Skeletal muscle satellite cell (primary cell): ENCODE measurements around the gene RAB20.
A peak's percentile ranks its signal among the peaks of the same experiment; 100 is the strongest.

Experiments
- H3K27me3 ChIP-seq: 2 replicates; pipeline ENCODE4 v1.7.0; 2013; ENCODE audit warnings: low read length; ENCODE audit not compliant: control insufficient read depth, insufficient read depth
- H3K36me3 ChIP-seq: 2 replicates; pipeline ENCODE4 v1.7.0; 2013; ENCODE audit warnings: mild to moderate bottlenecking, control low read depth, low read length; ENCODE audit not compliant: insufficient read depth
- H3K4me1 ChIP-seq: 2 replicates; pipeline ENCODE4 v1.7.0; 2013; ENCODE audit warnings: low read length; ENCODE audit not compliant: control insufficient read depth, insufficient read depth
- H3K4me2 ChIP-seq: 2 replicates; pipeline ENCODE4 v1.7.0; 2013; ENCODE audit warnings: mild to moderate bottlenecking, low read length
- H3K4me3 ChIP-seq: 2 replicates; pipeline ENCODE4 v1.7.0; 2013; ENCODE audit warnings: low read length
- H3K9ac ChIP-seq: 2 replicates; pipeline ENCODE4 v1.7.0; 2013; ENCODE audit warnings: mild to moderate bottlenecking, low read depth, low read length, moderate library complexity
- H3K9me3 ChIP-seq: replicated peaks from 2 replicates; pipeline ENCODE4 v1.7.0; 2013; ENCODE audit warnings: mild to moderate bottlenecking, control low read depth, low read length

RAB20 gene

GRCh38 chr13:110551284-110551683 lies 10.2 kb downstream of the RAB20 start:
- H3K36me3 ChIP-seq: no peaks in the 10 kb centered on the region
- no peak overlapping the region for H3K9ac ChIP-seq
- H3K4me3 ChIP-seq: no peak overlapping the region
- H3K4me1 ChIP-seq: peaks cover 12% of the 10 kb centered on the region
- no peaks in the 10 kb centered on the region for H3K9me3 ChIP-seq
- no peak overlapping the region for H3K4me2 ChIP-seq
- H3K27me3 ChIP-seq: no peaks in the 10 kb centered on the region

GRCh38 chr13:110549795-110550160 lies 11.7 kb downstream of the RAB20 start:
- Histone ChIP-seq H3K4me2 (no peak overlapping the region), H3K9ac (no peak overlapping the region), H3K4me1 (peaks cover 16% of the 10 kb centered on the region), H3K9me3 (no peaks in the 10 kb centered on the region), H3K27me3 (no peaks in the 10 kb centered on the region), H3K36me3 (no peaks in the 10 kb centered on the region), H3K4me3 (no peak overlapping the region)

GRCh38 chr13:110548891-110549794 lies 12.4 kb downstream of the RAB20 start:
- H3K4me2 ChIP-seq: no peak overlapping the region

GRCh38 chr13:110546926-110547325 lies 14.6 kb downstream of the RAB20 start:
- H3K27me3 ChIP-seq: no peaks in the 10 kb centered on the region
- H3K9ac ChIP-seq: no peak overlapping the region
- peaks cover 3% of the 10 kb centered on the region for H3K9me3 ChIP-seq
- no peaks in the 10 kb centered on the region for H3K36me3 ChIP-seq
- no peak overlapping the region for H3K4me3 ChIP-seq
- peaks cover 16% of the 10 kb centered on the region for H3K4me1 ChIP-seq
- H3K4me2 ChIP-seq: peak overlapping the region; percentile 68

More at GRCh38 chr13:110548891-110549794, 12.4 kb downstream of the RAB20 start:
- no peaks in the 10 kb centered on the region for H3K36me3 ChIP-seq
- no peak overlapping the region for H3K4me3 ChIP-seq
- H3K27me3 ChIP-seq: no peaks in the 10 kb centered on the region
- peaks cover under 1% of the 10 kb centered on the region for H3K9me3 ChIP-seq
- peaks cover 16% of the 10 kb centered on the region for H3K4me1 ChIP-seq
- H3K9ac ChIP-seq: no peak overlapping the region

- Histone ChIP-seq H3K36me3 (no peaks in the 10 kb centered on the region), H3K9me3 (peaks cover 3% of the 10 kb centered on the region), H3K27me3 (no peaks in the 10 kb centered on the region), H3K4me3 (no peak overlapping the region), H3K4me2 (no peak overlapping the region), H3K9ac (no peak overlapping the region), H3K4me1 (peaks cover 18% of the 10 kb centered on the region)
Measured at GRCh38 chr13:110546378-110546777, 15.1 kb downstream of the RAB20 start.

GRCh38 chr13:110542169-110542796 lies 19.2 kb downstream of the RAB20 start:
- Histone ChIP-seq H3K4me3 (no peak overlapping the region), H3K9ac (no peak overlapping the region)

DNA sequence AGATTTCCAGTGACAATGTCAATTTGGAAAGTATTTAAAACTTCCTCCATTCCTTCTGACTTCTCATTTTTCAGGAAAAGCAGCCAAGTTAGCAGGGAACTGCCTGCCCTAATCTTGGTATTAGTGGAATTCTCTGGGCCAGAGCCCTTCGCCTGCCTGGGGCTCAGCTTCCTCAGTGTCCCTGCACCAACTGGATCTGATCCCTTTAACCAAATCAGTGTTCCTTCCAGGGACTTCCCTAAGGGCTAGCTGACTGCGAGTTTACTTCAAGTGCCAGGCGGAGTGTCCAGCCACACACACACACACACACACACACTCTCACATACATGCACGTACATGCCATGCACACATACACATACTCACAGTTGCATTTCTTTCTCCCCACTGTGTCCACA lies 20.0 kb downstream of the RAB20 start:
- Histone ChIP-seq H3K4me3 (no peak overlapping the region), H3K4me1 (peaks cover 19% of the 10 kb centered on the region), H3K9me3 (peaks cover 3% of the 10 kb centered on the region), H3K4me2 (no peak overlapping the region), H3K36me3 (no peaks in the 10 kb centered on the region), H3K27me3 (no peaks in the 10 kb centered on the region), H3K9ac (no peak overlapping the region)

More at GRCh38 chr13:110542169-110542796, 19.2 kb downstream of the RAB20 start:
- H3K36me3 ChIP-seq: no peaks in the 10 kb centered on the region
- no peak overlapping the region for H3K4me2 ChIP-seq
- no peaks in the 10 kb centered on the region for H3K27me3 ChIP-seq
- H3K9me3 ChIP-seq: peaks cover 3% of the 10 kb centered on the region
- peaks cover 27% of the 10 kb centered on the region for H3K4me1 ChIP-seq

DNA sequence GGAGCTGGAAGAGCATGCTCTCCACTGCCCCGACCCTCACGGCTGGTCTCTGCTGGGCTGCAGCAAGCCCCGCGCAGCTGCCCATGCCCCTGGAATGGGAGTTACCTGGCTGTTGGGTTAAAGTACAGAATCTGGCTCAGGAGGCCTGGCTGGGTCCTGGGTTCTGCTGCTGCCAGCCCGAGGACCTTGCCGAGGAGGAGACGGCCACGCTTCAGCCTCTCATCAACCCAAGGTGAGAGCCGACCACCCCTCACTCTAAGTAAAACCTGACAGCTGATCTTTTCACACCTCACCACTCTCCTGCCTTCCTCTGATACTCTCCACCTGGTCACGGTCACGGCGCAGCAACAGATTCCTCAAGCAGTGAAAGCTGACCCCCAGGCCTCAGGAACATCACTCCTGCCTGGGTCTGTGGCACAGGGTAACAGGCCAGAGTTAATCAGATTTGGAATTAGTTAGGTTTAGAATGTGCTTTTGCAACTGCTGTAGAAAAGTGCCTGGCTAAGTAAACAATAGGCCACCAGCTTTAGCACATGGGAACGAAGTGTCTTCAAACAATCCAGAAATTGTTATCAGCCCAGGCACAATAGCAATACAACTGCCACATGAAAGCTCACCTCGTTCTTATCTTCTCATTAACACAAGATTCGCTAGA lies 20.5 kb downstream of the RAB20 start:
- Histone ChIP-seq H3K4me2 (no peak overlapping the region), H3K4me3 (no peak overlapping the region), H3K27me3 (no peaks in the 10 kb centered on the region), H3K9ac (no peak overlapping the region), H3K4me1 (peaks cover 14% of the 10 kb centered on the region), H3K36me3 (no peaks in the 10 kb centered on the region), H3K9me3 (peaks cover 3% of the 10 kb centered on the region)

GRCh38 chr13:110539894-110540293 lies 21.6 kb downstream of the RAB20 start:
- peaks cover 3% of the 10 kb centered on the region for H3K9me3 ChIP-seq
- peaks cover 13% of the 10 kb centered on the region for H3K4me1 ChIP-seq
- no peak overlapping the region for H3K4me2 ChIP-seq
- H3K9ac ChIP-seq: no peak overlapping the region
- H3K4me3 ChIP-seq: no peak overlapping the region
- H3K36me3 ChIP-seq: no peaks in the 10 kb centered on the region
- no peaks in the 10 kb centered on the region for H3K27me3 ChIP-seq

- Histone ChIP-seq H3K36me3 (no peaks in the 10 kb centered on the region), H3K4me3 (no peak overlapping the region), H3K9me3 (no peaks in the 10 kb centered on the region), H3K27me3 (no peaks in the 10 kb centered on the region), H3K4me2 (no peak overlapping the region), H3K4me1 (peaks cover 13% of the 10 kb centered on the region), H3K9ac (no peak overlapping the region)
Measured at GRCh38 chr13:110538632-110539031, 22.9 kb downstream of the RAB20 start.

DNA sequence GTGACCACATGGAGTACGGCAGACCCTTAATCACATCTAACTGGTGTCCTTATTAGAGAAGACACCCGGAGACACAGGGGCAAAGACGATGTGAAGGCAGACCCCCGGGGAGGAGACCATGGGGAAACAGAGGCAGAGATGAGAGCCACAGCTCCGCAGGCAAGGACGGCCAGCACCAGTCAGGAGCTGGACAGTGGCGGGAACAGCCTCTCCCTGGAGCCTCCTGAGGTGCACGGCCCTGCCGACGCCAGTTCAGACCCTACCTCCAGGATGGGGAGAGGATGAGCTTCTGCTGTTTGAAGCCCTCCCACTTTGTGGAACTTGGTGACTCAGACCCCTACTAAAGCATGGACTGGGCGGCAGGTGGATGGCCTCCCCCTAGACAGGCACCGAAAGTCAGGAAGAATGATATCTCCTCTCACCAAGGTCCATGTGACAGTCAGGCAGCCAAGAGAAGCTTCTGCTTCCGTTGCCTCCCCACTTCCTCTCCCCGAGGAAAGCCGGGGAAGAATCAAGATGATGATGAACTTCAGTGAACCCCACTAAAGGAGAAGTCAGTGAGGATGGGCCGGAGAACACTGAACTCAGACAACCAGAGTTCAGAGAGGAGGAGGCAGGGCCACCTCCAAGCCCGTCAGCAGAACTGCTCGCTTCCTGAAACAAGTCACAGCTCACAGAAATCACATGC lies 25.4 kb downstream of the RAB20 start:
- H3K9ac ChIP-seq: no peak overlapping the region
- H3K36me3 ChIP-seq: no peaks in the 10 kb centered on the region
- H3K4me1 ChIP-seq: peaks cover 9% of the 10 kb centered on the region
- no peaks in the 10 kb centered on the region for H3K9me3 ChIP-seq
- no peaks in the 10 kb centered on the region for H3K27me3 ChIP-seq
- no peak overlapping the region for H3K4me3 ChIP-seq
- no peak overlapping the region for H3K4me2 ChIP-seq
